GM12878 (cell line): Measurements from ENCODE around the gene HOXA1. TPM values are rescaled to one million over a fixed set of nuclear protein-coding genes. Genes with fewer than 3 reads are reported as not detected.

ENCODE experiments used
- ATAC-seq: fragments of 200-7000 bp; cut with Tn5 transposase; 3 replicates; pipeline ENCODE4 v1.9.1; 2020; ENCODE audit warnings: mild to moderate bottlenecking, moderate library complexity
- BruUV-seq: library from RNA; stranded (reverse); fragments of 400-500 nt; replicated peaks from 2 replicates; lab custom pipeline; 2021; lab: Mats Ljungman, UMichigan
- CTCF ChIA-PET: fragments of 300-600 bp; sonication (Branson Sonifier 250); formaldehyde crosslinking; extraction: SDS; loops from one replicate; lab custom pipeline; 2021; ENCODE audit warnings: inconsistent platforms; lab: Yijun Ruan, JAX
- POLR2A ChIA-PET: fragments of 350-600 bp; formaldehyde crosslinking; extraction: SDS; loops from one replicate; lab custom pipeline; 2021; ENCODE audit warnings: inconsistent platforms; lab: Charles Lee
- RAD21 ChIA-PET: fragments of 300-600 bp; sonication (Branson Sonifier 250); formaldehyde crosslinking; loops from one replicate; lab custom pipeline; 2023; ENCODE audit warnings: antibody characterized with exemption; ENCODE audit not compliant: unreplicated experiment; lab: Charles Lee
- SMC1A ChIA-PET: fragments of 300-600 bp; sonication (Branson Sonifier 250); formaldehyde crosslinking; loops from one replicate; lab custom pipeline; 2023; ENCODE audit not compliant: unreplicated experiment, uncharacterized antibody; lab: Charles Lee
- DNase-seq: peaks from one replicate; pipeline ENCODE4 v3.0.0-alpha.2; 2011; ENCODE audit warnings: low read depth, low spot score
- FAIRE-seq: peaks from 3 replicates; lab custom pipeline; 2011; peaks lifted over from hg19 to GRCh38; lab: Jason Lieb, UNC
- H2AFZ ChIP-seq: 2 replicates; pipeline ENCODE4 v1.6.0; 2011; ENCODE audit warnings: low read depth, low read length, control low read depth; ENCODE audit not compliant: control insufficient read depth
- H3K27ac ChIP-seq: 2 replicates; pipeline ENCODE4 v1.5.1; 2011; ENCODE audit warnings: control low read depth; ENCODE audit not compliant: control insufficient read depth, insufficient read depth
- H3K27me3 ChIP-seq, 2 experiments: replicated peaks in 1 of 2; 2 replicates each; pipeline versions ENCODE4 v1.6.0 to v1.6.1; 2011; ENCODE audit warnings: low read length in 1 of 2; ENCODE audit not compliant: control insufficient read depth in 2 of 2, insufficient read depth in 2 of 2
- H3K36me3 ChIP-seq, 2 experiments: 2 replicates each; pipeline ENCODE4 v1.5.1; 2011; ENCODE audit warnings: low read length in 1 of 2; ENCODE audit not compliant: control insufficient read depth in 2 of 2, insufficient read depth in 2 of 2
- H3K4me1 ChIP-seq: 2 replicates; pipeline ENCODE4 v1.6.1; 2011; ENCODE audit warnings: mild to moderate bottlenecking, low read length, moderate library complexity, mixed read lengths; ENCODE audit not compliant: control insufficient read depth, insufficient read depth
- H3K4me2 ChIP-seq: 2 replicates; pipeline ENCODE4 v1.6.0; 2011; ENCODE audit warnings: control low read depth; ENCODE audit not compliant: control insufficient read depth, insufficient read depth
- H3K4me3 ChIP-seq: fragments of 200-600 bp; sonication (generic); 2 replicates; pipeline ENCODE4 v1.5.1; 2016
- H3K79me2 ChIP-seq: 2 replicates; pipeline ENCODE4 v1.6.0; 2011; ENCODE audit warnings: low read length; ENCODE audit not compliant: control insufficient read depth, insufficient read depth
- H3K9ac ChIP-seq: 2 replicates; pipeline ENCODE4 v1.8.0; 2011; ENCODE audit warnings: low read length, control low read depth, mixed read lengths; ENCODE audit not compliant: control insufficient read depth, insufficient read depth
- H3K9me3 ChIP-seq: replicated peaks from 3 replicates; pipeline ENCODE4 v1.5.1; 2011; ENCODE audit warnings: mild to moderate bottlenecking, low read length; ENCODE audit not compliant: control insufficient read depth, insufficient read depth
- H4K20me1 ChIP-seq: 2 replicates; pipeline ENCODE4 v1.6.0; 2011; ENCODE audit not compliant: control insufficient read depth, insufficient read depth
- BCL3 ChIP-seq: IDR thresholded peaks from 2 replicates; pipeline ENCODE4 v1.6.1; 2011; ENCODE audit warnings: borderline replicate concordance, low read depth, mild to moderate bottlenecking, moderate library complexity, low read length; ENCODE audit not compliant: insufficient read depth, poor library complexity, severe bottlenecking
- CBX3 ChIP-seq: fragments of 200-600 bp; sonication (generic); IDR thresholded peaks from 2 replicates; pipeline ENCODE4 v1.6.1; 2016; ENCODE audit warnings: low read depth, borderline replicate concordance
- FOXK2 ChIP-seq: fragments of 450-650 bp; IDR thresholded peaks from 2 replicates; pipeline ENCODE4 v1.6.1; 2017; ENCODE audit warnings: mild to moderate bottlenecking, moderate library complexity
- MEF2B ChIP-seq: fragments of 450-650 bp; IDR thresholded peaks from 2 replicates; pipeline ENCODE4 v1.6.1; 2018; ENCODE audit warnings: mild to moderate bottlenecking, moderate library complexity; ENCODE audit not compliant: partially characterized antibody, poor library complexity, severe bottlenecking
- PAX8 ChIP-seq: fragments of 450-650 bp; IDR thresholded peaks from 2 replicates; pipeline ENCODE4 v1.6.1; 2017; ENCODE audit warnings: mild to moderate bottlenecking, moderate library complexity
- USF2 ChIP-seq: IDR thresholded peaks from 2 replicates; pipeline ENCODE4 v1.6.1; 2011; ENCODE audit warnings: low read depth, low read length, improper control_type of control experiment, borderline replicate concordance
- WGBS: methylation state at CpG from one replicate; pipeline ENCODE4 v1.1.6; 2016; ENCODE audit warnings: low lambda C conversion rate; ENCODE audit not compliant: insufficient replicate concordance, insufficient coverage; ENCODE audit errors: missing lambda C conversion rate; 5-methylcytosine and 5-hydroxymethylcytosine counted together
- in situ Hi-C: fragments of 300-500 bp; cut with MboI; formaldehyde crosslinking; loops from 9 replicates; pipeline ENCODE4 v1.14.3; 2018; ENCODE audit warnings: mixed read lengths
- intact Hi-C: fragments of 100-400 bp; cut with micrococcal nuclease; formaldehyde crosslinking; loops from one replicate; pipeline ENCODE4 v1.14.2; 2022; ENCODE audit not compliant: unreplicated experiment
- polyA plus RNA-seq, 11 experiments: library from polyadenylated mRNA; depleted of rRNA in 4 of 11; unstranded in 6 of 11; stranded (reverse) in 5 of 11; fragments of >200 nt; fragmentation: Nextera tagmentation in 4 of 11; fragmentation: Illumina TruSeq in 1 of 11; extraction: Ambion mirVana in 4 of 11; extraction: Trizol in 1 of 11; gene quantifications; 1 replicate in 1 of 11; 2 replicates in 10 of 11; pipeline versions ENCODE4 v1.2.1 to v1.2.3, GENCODE V29; 2011 to 2016; ENCODE audit warnings: inconsistent platforms in 2 of 11, missing spikeins in 2 of 11, low read depth in 1 of 11
- total RNA-seq, 4 experiments: library from RNA; depleted of rRNA in 3 of 4; stranded (reverse); fragments of >200 nt in 3 of 4; fragmentation: Illumina TruSeq in 1 of 4; extraction: Trizol in 1 of 4; gene quantifications; 2 replicates each; pipeline versions ENCODE4 v1.2.1 to v1.2.3, GENCODE V29; 2013 to 2021

Gene HOXA1
- total and polyA plus RNA-seq, 10 of the 15 experiments (the other 5 are each of a cell fraction or from before 2014, with no cell fraction given): 0.06 to 1.7 (median 0.18) TPM; not detected in 3

- WGBS: 69% methylated on average over 33 of the region's 47 CpGs
- intact Hi-C loops (no loop called here), in situ Hi-C loops (no loop called here)
- no peak overlapping the region for H3K27ac ChIP-seq
- no peaks in the 10 kb centered on the region for H4K20me1 ChIP-seq
- H3K9ac ChIP-seq: no peak overlapping the region
- BruUV-seq: no TSS peak
- no peak for DNase-seq
- peaks cover 2% of the 10 kb centered on the region in 2 experiments for H3K27me3 ChIP-seq
- no peak overlapping the region for H3K4me2 ChIP-seq
- CTCF ChIA-PET: interaction anchor here (0.8 kb wide), 1 partner anchor 259 kb away, joined by 3 read pairs; no protein-coding TSS in a partner anchor
- TF ChIP-seq CBX3: no peak
- no peak for TF ChIP-seq PAX8
- no peak for TF ChIP-seq BCL3
- RAD21 ChIA-PET: no interaction called here
- FAIRE-seq: no peak
- H3K36me3 ChIP-seq: no peaks in the 10 kb centered on the region
- SMC1A ChIA-PET: no interaction called here
- H3K4me3 ChIP-seq: no peak overlapping the region
- POLR2A ChIA-PET: no interaction called here
- H2AFZ ChIP-seq: no peak overlapping the region
- H3K4me1 ChIP-seq: no peaks in the 10 kb centered on the region
- H3K9me3 ChIP-seq: no peaks in the 10 kb centered on the region; the same call in 2 of the 3 replicates
- ATAC-seq: no peak
- no peaks in the 10 kb centered on the region for H3K79me2 ChIP-seq
Measured at GRCh38 chr7:27107391-27108381, 11.9 kb upstream of the HOXA1 start.

- Histone ChIP-seq H2AFZ (no peak overlapping the region), H3K4me1 (no peaks in the 10 kb centered on the region), H4K20me1 (no peaks in the 10 kb centered on the region), H3K9ac (no peak overlapping the region), H3K27me3 (peaks cover 2% of the 10 kb centered on the region in 2 experiments), H3K4me3 (no peak overlapping the region), H3K4me2 (no peak overlapping the region), H3K27ac (no peak overlapping the region), H3K36me3 (no peaks in the 10 kb centered on the region), H3K79me2 (no peaks in the 10 kb centered on the region), H3K9me3 (no peaks in the 10 kb centered on the region; the same call in 2 of the 3 replicates)
- ChIA-PET POLR2A (no interaction called here), SMC1A (no interaction called here), CTCF (no interaction called here), RAD21 (no interaction called here)
- DNase-seq (no peak), ATAC-seq (no peak), FAIRE-seq (no peak)
- intact Hi-C loops: no loop called here
- in situ Hi-C loops: no loop called here
- TF ChIP-seq FOXK2: no peak
- TF ChIP-seq USF2: no peak
- TF ChIP-seq MEF2B: no peak
- no TSS peak for BruUV-seq
- 86% methylated on average over 14 of the region's 14 CpGs for WGBS
Measured at GRCh38 chr7:27106901-27107240, 11.1 kb upstream of the HOXA1 start.
